ENCODE results near the gene TSHZ1. TPM values are rescaled to one million over a fixed set of nuclear protein-coding genes. Genes with fewer than 3 reads are reported as not detected.

Gene TSHZ1
- total and polyA plus RNA-seq, 2 experiments from 2014 or later: 0.23 to 0.38 TPM

DNA sequence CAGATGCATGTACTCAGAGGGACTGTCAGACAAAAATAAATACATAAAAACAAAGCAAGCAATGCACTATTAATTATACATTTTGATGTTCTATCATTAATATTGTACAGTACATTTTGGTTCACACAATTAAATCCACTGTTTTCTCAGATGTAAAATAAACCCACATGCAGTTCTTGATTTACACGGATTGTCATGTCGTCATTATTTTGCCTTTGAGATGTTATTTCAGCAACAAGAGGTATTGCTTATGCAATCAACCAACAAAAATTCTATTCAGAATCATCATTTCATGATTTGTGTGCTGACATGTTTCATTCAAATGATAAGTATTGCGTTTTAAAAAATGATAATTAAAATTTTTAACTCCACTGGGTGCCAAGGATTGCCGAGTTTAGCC lies 79.2 kb downstream of the TSHZ1 start:
- H3F3A ChIP-seq (replicated peaks; ENCODE audit: low read depth): no peaks in the 10 kb centered on the region
- no peaks in the 10 kb centered on the region; the same call in 1 of the 2 replicates for H3K9me2 ChIP-seq (ENCODE audit: insufficient read depth)
- Mint-ChIP-seq H3K4me3 (no peak overlapping the region), H3K4me1 (peaks cover 6% of the 10 kb centered on the region), H3K9me3 (no peaks in the 10 kb centered on the region), H3K36me3 (ENCODE audit: low read depth) (peaks cover 3% of the 10 kb centered on the region; the same call in 1 of the 3 replicates), H3K27ac (no peak overlapping the region), H3K27me3 (ENCODE audit: insufficient read depth, low read depth, poor library complexity) (peaks cover 2% of the 10 kb centered on the region)
- no peak for ATAC-seq
- H2AFZ ChIP-seq: no peak overlapping the region
- H3K79me2 ChIP-seq (replicated peaks; ENCODE audit: insufficient read depth): no peaks in the 10 kb centered on the region
- H3K27me3 ChIP-seq (ENCODE audit: insufficient read depth): no peaks in the 10 kb centered on the region
- H3K36me3 ChIP-seq (ENCODE audit: insufficient read depth): no peaks in the 10 kb centered on the region
- no peak overlapping the region for H3K27ac ChIP-seq (ENCODE audit: low read depth)
- no peaks in the 10 kb centered on the region for H4K20me1 ChIP-seq (replicated peaks; ENCODE audit: insufficient read depth)
- H3K4me3 ChIP-seq: no peak overlapping the region
- no peak for DNase-seq (ENCODE audit: low spot score)
- H3K4me2 ChIP-seq: no peak overlapping the region
- no peaks in the 10 kb centered on the region for H3K4me1 ChIP-seq (ENCODE audit: insufficient read depth)
- TF ChIP-seq NANOG (IDR thresholded peaks at IDR 0.05; ENCODE audit: borderline replicate concordance) (no peak), POLR2AphosphoS5 (IDR thresholded peaks at IDR 0.05; ENCODE audit: low read depth) (no peak), JUNB (IDR thresholded peaks at IDR 0.05; ENCODE audit: unreplicated experiment) (no peak), CREB1 (CRISPR knock-in tag; IDR thresholded peaks at IDR 0.05; ENCODE audit: low read depth) (no peak), STAT1 (IDR thresholded peaks at IDR 0.05; ENCODE audit: unreplicated experiment) (no peak), ZNF331 (CRISPR knock-in tag; IDR thresholded peaks at IDR 0.05; ENCODE audit: low read depth) (no peak), EZH2phosphoT487 (IDR thresholded peaks at IDR 0.05; ENCODE audit: unreplicated experiment) (no peak)
- TF ChIP-seq, protein P1, sequence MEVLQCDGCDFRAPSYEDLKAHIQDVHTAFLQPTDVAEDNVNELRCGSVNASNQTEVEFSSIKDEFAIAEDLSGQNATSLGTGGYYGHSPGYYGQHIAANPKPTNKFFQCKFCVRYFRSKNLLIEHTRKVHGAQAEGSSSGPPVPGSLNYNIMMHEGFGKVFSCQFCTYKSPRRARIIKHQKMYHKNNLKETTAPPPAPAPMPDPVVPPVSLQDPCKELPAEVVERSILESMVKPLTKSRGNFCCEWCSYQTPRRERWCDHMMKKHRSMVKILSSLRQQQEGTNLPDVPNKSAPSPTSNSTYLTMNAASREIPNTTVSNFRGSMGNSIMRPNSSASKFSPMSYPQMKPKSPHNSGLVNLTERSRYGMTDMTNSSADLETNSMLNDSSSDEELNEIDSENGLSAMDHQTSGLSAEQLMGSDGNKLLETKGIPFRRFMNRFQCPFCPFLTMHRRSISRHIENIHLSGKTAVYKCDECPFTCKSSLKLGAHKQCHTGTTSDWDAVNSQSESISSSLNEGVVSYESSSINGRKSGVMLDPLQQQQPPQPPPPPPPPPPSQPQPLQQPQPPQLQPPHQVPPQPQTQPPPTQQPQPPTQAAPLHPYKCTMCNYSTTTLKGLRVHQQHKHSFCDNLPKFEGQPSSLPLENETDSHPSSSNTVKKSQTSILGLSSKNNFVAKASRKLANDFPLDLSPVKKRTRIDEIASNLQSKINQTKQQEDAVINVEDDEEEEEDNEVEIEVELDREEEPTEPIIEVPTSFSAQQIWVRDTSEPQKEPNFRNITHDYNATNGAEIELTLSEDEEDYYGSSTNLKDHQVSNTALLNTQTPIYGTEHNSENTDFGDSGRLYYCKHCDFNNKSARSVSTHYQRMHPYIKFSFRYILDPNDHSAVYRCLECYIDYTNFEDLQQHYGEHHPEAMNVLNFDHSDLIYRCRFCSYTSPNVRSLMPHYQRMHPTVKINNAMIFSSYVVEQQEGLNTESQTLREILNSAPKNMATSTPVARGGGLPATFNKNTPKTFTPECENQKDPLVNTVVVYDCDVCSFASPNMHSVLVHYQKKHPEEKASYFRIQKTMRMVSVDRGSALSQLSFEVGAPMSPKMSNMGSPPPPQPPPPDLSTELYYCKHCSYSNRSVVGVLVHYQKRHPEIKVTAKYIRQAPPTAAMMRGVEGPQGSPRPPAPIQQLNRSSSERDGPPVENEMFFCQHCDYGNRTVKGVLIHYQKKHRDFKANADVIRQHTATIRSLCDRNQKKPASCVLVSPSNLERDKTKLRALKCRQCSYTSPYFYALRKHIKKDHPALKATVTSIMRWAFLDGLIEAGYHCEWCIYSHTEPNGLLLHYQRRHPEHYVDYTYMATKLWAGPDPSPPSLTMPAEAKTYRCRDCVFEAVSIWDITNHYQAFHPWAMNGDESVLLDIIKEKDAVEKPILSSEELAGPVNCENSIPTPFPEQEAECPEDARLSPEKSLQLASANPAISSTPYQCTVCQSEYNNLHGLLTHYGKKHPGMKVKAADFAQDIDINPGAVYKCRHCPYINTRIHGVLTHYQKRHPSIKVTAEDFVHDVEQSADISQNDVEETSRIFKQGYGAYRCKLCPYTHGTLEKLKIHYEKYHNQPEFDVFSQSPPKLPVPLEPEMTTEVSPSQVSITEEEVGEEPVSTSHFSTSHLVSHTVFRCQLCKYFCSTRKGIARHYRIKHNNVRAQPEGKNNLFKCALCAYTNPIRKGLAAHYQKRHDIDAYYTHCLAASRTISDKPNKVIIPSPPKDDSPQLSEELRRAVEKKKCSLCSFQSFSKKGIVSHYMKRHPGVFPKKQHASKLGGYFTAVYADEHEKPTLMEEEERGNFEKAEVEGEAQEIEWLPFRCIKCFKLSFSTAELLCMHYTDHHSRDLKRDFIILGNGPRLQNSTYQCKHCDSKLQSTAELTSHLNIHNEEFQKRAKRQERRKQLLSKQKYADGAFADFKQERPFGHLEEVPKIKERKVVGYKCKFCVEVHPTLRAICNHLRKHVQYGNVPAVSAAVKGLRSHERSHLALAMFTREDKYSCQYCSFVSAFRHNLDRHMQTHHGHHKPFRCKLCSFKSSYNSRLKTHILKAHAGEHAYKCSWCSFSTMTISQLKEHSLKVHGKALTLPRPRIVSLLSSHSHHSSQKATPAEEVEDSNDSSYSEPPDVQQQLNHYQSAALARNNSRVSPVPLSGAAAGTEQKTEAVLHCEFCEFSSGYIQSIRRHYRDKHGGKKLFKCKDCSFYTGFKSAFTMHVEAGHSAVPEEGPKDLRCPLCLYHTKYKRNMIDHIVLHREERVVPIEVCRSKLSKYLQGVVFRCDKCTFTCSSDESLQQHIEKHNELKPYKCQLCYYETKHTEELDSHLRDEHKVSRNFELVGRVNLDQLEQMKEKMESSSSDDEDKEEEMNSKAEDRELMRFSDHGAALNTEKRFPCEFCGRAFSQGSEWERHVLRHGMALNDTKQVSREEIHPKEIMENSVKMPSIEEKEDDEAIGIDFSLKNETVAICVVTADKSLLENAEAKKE (CRISPR knock-in tag; IDR thresholded peaks at IDR 0.05): no peak
- TF ChIP-seq, protein P2, sequence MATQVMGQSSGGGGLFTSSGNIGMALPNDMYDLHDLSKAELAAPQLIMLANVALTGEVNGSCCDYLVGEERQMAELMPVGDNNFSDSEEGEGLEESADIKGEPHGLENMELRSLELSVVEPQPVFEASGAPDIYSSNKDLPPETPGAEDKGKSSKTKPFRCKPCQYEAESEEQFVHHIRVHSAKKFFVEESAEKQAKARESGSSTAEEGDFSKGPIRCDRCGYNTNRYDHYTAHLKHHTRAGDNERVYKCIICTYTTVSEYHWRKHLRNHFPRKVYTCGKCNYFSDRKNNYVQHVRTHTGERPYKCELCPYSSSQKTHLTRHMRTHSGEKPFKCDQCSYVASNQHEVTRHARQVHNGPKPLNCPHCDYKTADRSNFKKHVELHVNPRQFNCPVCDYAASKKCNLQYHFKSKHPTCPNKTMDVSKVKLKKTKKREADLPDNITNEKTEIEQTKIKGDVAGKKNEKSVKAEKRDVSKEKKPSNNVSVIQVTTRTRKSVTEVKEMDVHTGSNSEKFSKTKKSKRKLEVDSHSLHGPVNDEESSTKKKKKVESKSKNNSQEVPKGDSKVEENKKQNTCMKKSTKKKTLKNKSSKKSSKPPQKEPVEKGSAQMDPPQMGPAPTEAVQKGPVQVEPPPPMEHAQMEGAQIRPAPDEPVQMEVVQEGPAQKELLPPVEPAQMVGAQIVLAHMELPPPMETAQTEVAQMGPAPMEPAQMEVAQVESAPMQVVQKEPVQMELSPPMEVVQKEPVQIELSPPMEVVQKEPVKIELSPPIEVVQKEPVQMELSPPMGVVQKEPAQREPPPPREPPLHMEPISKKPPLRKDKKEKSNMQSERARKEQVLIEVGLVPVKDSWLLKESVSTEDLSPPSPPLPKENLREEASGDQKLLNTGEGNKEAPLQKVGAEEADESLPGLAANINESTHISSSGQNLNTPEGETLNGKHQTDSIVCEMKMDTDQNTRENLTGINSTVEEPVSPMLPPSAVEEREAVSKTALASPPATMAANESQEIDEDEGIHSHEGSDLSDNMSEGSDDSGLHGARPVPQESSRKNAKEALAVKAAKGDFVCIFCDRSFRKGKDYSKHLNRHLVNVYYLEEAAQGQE (IDR thresholded peaks at IDR 0.05; ENCODE audit: unreplicated experiment): no peak
- TF ChIP-seq, protein P3, sequence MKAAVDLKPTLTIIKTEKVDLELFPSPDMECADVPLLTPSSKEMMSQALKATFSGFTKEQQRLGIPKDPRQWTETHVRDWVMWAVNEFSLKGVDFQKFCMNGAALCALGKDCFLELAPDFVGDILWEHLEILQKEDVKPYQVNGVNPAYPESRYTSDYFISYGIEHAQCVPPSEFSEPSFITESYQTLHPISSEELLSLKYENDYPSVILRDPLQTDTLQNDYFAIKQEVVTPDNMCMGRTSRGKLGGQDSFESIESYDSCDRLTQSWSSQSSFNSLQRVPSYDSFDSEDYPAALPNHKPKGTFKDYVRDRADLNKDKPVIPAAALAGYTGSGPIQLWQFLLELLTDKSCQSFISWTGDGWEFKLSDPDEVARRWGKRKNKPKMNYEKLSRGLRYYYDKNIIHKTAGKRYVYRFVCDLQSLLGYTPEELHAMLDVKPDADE (IDR thresholded peaks at IDR 0.05): no peak
- TF ChIP-seq, protein P4, sequence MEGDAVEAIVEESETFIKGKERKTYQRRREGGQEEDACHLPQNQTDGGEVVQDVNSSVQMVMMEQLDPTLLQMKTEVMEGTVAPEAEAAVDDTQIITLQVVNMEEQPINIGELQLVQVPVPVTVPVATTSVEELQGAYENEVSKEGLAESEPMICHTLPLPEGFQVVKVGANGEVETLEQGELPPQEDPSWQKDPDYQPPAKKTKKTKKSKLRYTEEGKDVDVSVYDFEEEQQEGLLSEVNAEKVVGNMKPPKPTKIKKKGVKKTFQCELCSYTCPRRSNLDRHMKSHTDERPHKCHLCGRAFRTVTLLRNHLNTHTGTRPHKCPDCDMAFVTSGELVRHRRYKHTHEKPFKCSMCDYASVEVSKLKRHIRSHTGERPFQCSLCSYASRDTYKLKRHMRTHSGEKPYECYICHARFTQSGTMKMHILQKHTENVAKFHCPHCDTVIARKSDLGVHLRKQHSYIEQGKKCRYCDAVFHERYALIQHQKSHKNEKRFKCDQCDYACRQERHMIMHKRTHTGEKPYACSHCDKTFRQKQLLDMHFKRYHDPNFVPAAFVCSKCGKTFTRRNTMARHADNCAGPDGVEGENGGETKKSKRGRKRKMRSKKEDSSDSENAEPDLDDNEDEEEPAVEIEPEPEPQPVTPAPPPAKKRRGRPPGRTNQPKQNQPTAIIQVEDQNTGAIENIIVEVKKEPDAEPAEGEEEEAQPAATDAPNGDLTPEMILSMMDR (conservative IDR thresholded peaks at IDR 0.05; ENCODE audit: low read depth in 2 of 2): no peak

Measured in GM23338 (cell line).